IPS DF 19.7 (cell line): ENCODE measurements around the gene BRD1.

Experiments
- DNase-seq: peaks from one replicate; pipeline ENCODE4 v3.0.0-alpha.2; 2013; ENCODE audit warnings: low read depth, low spot score

The BRD1 gene

DNA sequence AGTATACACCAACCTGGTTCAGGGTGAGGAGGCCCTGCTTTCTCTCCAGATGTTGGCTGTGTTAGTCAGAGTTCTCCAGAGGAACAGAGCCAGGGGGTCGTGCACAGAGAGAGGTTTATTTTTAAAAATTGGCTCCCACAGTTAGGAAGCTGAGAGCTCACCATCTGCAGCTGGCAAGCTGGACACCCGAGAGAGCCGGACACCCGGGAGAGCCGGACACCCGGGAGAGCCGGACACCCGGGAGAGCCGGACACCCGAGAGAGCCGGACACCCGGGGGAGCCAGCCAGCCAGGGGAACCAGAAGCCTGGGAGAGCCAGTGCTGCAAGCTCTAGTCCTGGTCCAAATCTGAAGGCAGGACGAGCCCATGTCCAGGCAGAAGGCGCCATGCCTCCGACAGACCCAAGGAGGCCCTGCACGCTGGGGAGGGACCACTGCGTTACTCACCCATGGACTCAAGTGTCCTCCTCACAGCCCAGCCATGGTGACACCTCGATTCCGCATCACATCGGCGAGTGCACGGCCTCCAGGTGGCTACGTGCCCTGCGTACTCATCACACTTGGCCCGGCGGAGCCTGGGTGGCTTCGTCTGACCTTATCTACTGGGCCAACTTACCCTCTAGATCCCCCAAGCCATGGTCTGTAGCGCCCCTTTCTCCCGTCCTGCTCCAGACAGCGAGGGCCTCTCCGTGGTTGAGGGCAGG is 99.0 kb downstream of the BRD1 start:
- DNase-seq, result no peak

- DNase-seq, result no peak
Measured at GRCh38 chr22:49727881-49728569, 99.6 kb downstream of the BRD1 start.

- DNase-seq, result no peak
Measured at GRCh38 chr22:49727191-49727880, 100.3 kb downstream of the BRD1 start.

GRCh38 chr22:49726701-49727101 is 101.0 kb downstream of the BRD1 start:
- no peak for DNase-seq

DNA sequence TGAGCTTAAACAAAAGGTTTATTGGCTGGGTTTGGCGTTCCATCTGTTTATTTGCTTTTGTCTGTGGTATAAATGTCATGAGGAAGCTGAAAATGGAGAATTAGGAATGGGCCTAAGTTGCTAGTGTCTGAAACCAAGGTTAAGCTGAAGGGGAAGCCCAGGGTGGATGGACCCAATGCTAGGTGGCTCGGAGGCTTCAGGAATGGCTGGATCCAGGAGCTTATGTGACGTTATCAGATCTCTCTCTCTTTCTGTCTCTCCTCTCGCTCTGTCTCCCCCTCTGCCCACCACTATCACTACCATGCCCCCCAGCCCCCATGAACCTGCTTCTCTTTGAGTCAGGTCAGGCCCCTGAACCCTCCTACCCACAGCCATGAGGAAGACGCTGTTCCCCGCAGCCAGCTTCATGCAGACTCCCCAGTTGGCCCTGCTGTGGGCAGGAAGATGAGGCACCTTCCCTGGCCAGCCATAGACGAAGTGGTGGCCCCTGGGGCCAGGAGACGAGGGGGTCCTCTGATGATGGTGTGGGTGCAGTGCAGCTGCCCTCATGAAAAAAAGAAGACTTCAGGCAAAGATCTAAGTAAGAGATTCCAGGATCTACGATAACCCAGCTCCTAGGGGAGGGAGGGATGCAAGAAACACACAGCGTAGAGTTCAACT is 101.5 kb downstream of the BRD1 start:
- DNase-seq, result no peak

- DNase-seq, result no peak
Measured at GRCh38 chr22:49725516-49725915, 102.2 kb downstream of the BRD1 start.

GRCh38 chr22:49724893-49725489 is 102.7 kb downstream of the BRD1 start:
- no peak for DNase-seq

GRCh38 chr22:49724030-49724892 is 103.4 kb downstream of the BRD1 start:
- DNase-seq, result no peak

DNA sequence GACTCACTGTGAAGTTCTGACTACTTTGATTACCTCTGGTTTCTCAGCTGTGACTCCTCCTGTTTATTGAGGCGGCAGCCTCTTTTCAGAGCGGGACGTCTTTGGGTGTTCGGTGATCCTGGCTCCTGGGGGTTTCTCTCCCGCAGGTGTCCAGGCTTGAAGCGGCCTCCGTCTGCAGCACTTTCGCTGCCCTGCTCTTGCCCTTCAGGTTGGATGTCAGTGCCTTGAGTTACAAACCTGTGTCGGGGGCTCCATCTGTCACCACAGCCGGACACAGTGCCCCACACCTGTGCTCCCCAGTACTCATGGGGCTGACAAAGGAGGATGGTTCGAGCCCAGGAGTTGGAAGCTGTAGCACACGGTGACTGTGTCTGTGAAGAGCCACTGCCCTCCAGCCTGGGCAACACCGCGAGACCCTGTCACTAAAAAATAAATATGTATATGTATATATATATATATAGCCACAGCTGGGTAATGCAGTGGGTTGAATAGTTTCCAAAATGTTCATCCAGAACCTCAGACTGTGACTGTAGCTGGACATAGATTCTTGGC is 104.1 kb downstream of the BRD1 start:
- no peak for DNase-seq
